ENCODE measurements around the gene FHOD3.

GRCh38 chr18:36288689-36289088 lies 8.8 kb upstream of the FHOD3 start:
- TF ChIP-seq POLR2A (IDR thresholded peaks at IDR 0.05; ENCODE audit: control extremely low read depth in 1 of 2, low read depth in 2 of 2, low read length in 2 of 2): no peak
- TF ChIP-seq, protein P1, sequence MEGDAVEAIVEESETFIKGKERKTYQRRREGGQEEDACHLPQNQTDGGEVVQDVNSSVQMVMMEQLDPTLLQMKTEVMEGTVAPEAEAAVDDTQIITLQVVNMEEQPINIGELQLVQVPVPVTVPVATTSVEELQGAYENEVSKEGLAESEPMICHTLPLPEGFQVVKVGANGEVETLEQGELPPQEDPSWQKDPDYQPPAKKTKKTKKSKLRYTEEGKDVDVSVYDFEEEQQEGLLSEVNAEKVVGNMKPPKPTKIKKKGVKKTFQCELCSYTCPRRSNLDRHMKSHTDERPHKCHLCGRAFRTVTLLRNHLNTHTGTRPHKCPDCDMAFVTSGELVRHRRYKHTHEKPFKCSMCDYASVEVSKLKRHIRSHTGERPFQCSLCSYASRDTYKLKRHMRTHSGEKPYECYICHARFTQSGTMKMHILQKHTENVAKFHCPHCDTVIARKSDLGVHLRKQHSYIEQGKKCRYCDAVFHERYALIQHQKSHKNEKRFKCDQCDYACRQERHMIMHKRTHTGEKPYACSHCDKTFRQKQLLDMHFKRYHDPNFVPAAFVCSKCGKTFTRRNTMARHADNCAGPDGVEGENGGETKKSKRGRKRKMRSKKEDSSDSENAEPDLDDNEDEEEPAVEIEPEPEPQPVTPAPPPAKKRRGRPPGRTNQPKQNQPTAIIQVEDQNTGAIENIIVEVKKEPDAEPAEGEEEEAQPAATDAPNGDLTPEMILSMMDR (IDR thresholded peaks at IDR 0.05; ENCODE audit: control extremely low read depth in 1 of 3, insufficient read depth in 1 of 3, low read depth in 1 of 3, low read length in 3 of 3): no peak
- no peak for TF ChIP-seq EP300 (IDR thresholded peaks at IDR 0.05; ENCODE audit: borderline replicate concordance in 1 of 2, low read depth in 2 of 2, low read length in 2 of 2)
- TF ChIP-seq, protein P2, sequence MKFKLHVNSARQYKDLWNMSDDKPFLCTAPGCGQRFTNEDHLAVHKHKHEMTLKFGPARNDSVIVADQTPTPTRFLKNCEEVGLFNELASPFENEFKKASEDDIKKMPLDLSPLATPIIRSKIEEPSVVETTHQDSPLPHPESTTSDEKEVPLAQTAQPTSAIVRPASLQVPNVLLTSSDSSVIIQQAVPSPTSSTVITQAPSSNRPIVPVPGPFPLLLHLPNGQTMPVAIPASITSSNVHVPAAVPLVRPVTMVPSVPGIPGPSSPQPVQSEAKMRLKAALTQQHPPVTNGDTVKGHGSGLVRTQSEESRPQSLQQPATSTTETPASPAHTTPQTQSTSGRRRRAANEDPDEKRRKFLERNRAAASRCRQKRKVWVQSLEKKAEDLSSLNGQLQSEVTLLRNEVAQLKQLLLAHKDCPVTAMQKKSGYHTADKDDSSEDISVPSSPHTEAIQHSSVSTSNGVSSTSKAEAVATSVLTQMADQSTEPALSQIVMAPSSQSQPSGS (IDR thresholded peaks at IDR 0.05; ENCODE audit: low read length): no peak
- no peak for TF ChIP-seq TBP (IDR thresholded peaks at IDR 0.05; ENCODE audit: low read depth, low read length)
- no peak for TF ChIP-seq EZH2 (IDR thresholded peaks at IDR 0.05; ENCODE audit: low read depth, low read length, severe bottlenecking)
- TF ChIP-seq RFX5 (IDR thresholded peaks at IDR 0.05; ENCODE audit: borderline replicate concordance, low read depth, low read length): no peak
- TF ChIP-seq TCF12 (IDR thresholded peaks at IDR 0.05; ENCODE audit: low read depth, low read length): no peak
